Gastroesophageal sphincter (tissue), 3 donors: ENCODE measurements around the gene PHF5A.

Experiments used
- CTCF ChIP-seq, 4 experiments: fragments of 200-600 bp in 2 of 4; fragments of 450-650 bp in 2 of 4; sonication (generic) in 1 of 4; IDR thresholded peaks; one replicate each; pipeline ENCODE4 v1.5.1; 2017 to 2019; ENCODE audit warnings: antibody characterized with exemption in 4 of 4, mild to moderate bottlenecking in 2 of 4, moderate library complexity in 2 of 4
- EP300 ChIP-seq: sonication (generic); formaldehyde crosslinking; IDR thresholded peaks from one replicate; pipeline ENCODE4 v1.6.1; 2017; ENCODE audit warnings: antibody characterized with exemption, mild to moderate bottlenecking
- POLR2A ChIP-seq, 2 donors: fragments of 450-650 bp; IDR thresholded peaks; one replicate each; pipeline ENCODE4 v1.6.1; 2017; ENCODE audit warnings: antibody characterized with exemption in 2 of 2, mild to moderate bottlenecking in 2 of 2, moderate library complexity in 1 of 2
- POLR2AphosphoS5 ChIP-seq: sonication (generic); formaldehyde crosslinking; IDR thresholded peaks from one replicate; pipeline ENCODE4 v1.6.1; 2017; ENCODE audit warnings: antibody characterized with exemption

GRCh38 chr22:41498303-41498835 lies 29.9 kb upstream of the PHF5A start:
- TF ChIP-seq CTCF (IDR thresholded peaks at IDR 0.05) (no peak), POLR2AphosphoS5 (no peak), POLR2A (IDR thresholded peaks at IDR 0.05) (no peak), EP300 (no peak)
